Transverse colon (tissue), 4 donors: Measurements from ENCODE around the gene NDUFAF2. TPM values are rescaled to one million over a fixed set of nuclear protein-coding genes. Genes with fewer than 3 reads are reported as not detected.
A peak's percentile ranks its signal among the peaks of the same experiment; 100 is the strongest.

Experiments
- DNase-seq: peaks from one replicate; pipeline ENCODE4 v3.0.0-alpha.2; 2019
- H3K27ac ChIP-seq, 4 donors: fragments of 200-600 bp; sonication (generic); 2 replicates each; pipeline ENCODE4 v1.5.1; 2016 to 2018; ENCODE audit warnings: inconsistent platforms in 4 of 4
- H3K27me3 ChIP-seq: fragments of 200-600 bp; sonication (generic); 2 replicates; pipeline ENCODE4 v1.5.1; 2017; ENCODE audit warnings: inconsistent platforms
- H3K36me3 ChIP-seq, 4 donors: fragments of 200-600 bp; sonication (generic); 2 replicates each; pipeline ENCODE4 v1.5.1; 2017 to 2019; ENCODE audit warnings: inconsistent platforms in 4 of 4
- H3K4me1 ChIP-seq, 4 donors: fragments of 200-600 bp; sonication (generic); 2 replicates each; pipeline ENCODE4 v1.5.1; 2017 to 2020; ENCODE audit warnings: inconsistent platforms in 4 of 4
- H3K4me3 ChIP-seq, 4 donors: fragments of 200-600 bp; sonication (generic); 1 replicate in 1 of 4; 2 replicates in 3 of 4; pipeline versions ENCODE4 v1.5.1 to v1.6.1; 2017 to 2019; ENCODE audit warnings: inconsistent platforms in 4 of 4
- H3K9me3 ChIP-seq, 2 donors: fragments of 200-600 bp; sonication (generic); 2 replicates each; pipeline ENCODE4 v1.5.1; 2017 to 2019; ENCODE audit warnings: inconsistent platforms in 2 of 2
- CTCF ChIP-seq, 5 experiments: fragments of 200-600 bp in 3 of 5; fragments of 450-650 bp in 2 of 5; sonication (generic) in 3 of 5; IDR thresholded peaks; 1 replicate in 2 of 5; 2 replicates in 3 of 5; pipeline ENCODE4 v1.5.1; 2016 to 2017; ENCODE audit warnings: antibody characterized with exemption in 5 of 5, inconsistent platforms in 3 of 5, mild to moderate bottlenecking in 2 of 5, moderate library complexity in 1 of 5
- EP300 ChIP-seq: sonication (generic); formaldehyde crosslinking; IDR thresholded peaks from one replicate; pipeline ENCODE4 v1.6.1; 2017; ENCODE audit warnings: antibody characterized with exemption, low read depth
- POLR2A ChIP-seq: fragments of 450-650 bp; IDR thresholded peaks from one replicate; pipeline ENCODE4 v1.6.1; 2016; ENCODE audit warnings: antibody characterized with exemption, mild to moderate bottlenecking, moderate library complexity
- POLR2AphosphoS5 ChIP-seq, 3 donors: sonication (generic); formaldehyde crosslinking; IDR thresholded peaks; one replicate each; pipeline ENCODE4 v1.6.1; 2016; ENCODE audit warnings: antibody characterized with exemption in 3 of 3
- WGBS, 2 donors: methylation state at CpG; one replicate each; pipeline ENCODE4 v1.1.5; 2018; ENCODE audit warnings: low coverage in 1 of 2; 5-methylcytosine and 5-hydroxymethylcytosine counted together
- in situ Hi-C, 4 donors: fragments of 200-750 bp; cut with MboI; loops; one replicate each; pipeline versions ENCODE4 v1.15.0 to v1.15.1; 2017; ENCODE audit warnings: low sequenced_read_pairs in 3 of 4, low pct_ligation_motif_present in 1 of 4, low pct_unique_long_range_greater_than_20kb in 1 of 4
- intact Hi-C: fragments of 100-400 bp; cut with DNase I; formaldehyde crosslinking; loops from one replicate; pipeline ENCODE4 v1.15.1; 2023; ENCODE audit warnings: low total_unique reads
- total RNA-seq, 4 donors: library from RNA; depleted of rRNA; stranded (reverse); fragments of >200 nt; gene quantifications; one replicate each; pipeline ENCODE4 v1.1.0, GENCODE V29; 2016

The NDUFAF2 gene
- total RNA-seq, 4 donors from 2014 or later = 8.2 to 26.5 (median 10.5) TPM

- no peak for DNase-seq
- 75 to 93% methylated on average over 1 of the region's 1 CpG for WGBS, 2 donors
- no peaks in the 10 kb centered on the region for H3K27me3 ChIP-seq
- in situ Hi-C loops = loop anchor here in 3 of 4 donors (25.0 kb wide), 2 partner anchors 586 to 611 kb away; no protein-coding TSS in a partner anchor
- no peak overlapping the region for H3K4me3 ChIP-seq
- H3K4me1 ChIP-seq = peaks cover 0 to 23% (median 7%) of the 10 kb centered on the region in 4 donors
- intact Hi-C loops = loop anchor here (5.0 kb wide), 1 partner anchor 611 kb away; no protein-coding TSS in a partner anchor
- no peak for TF ChIP-seq POLR2AphosphoS5 (IDR thresholded peaks at IDR 0.05)
- no peak for TF ChIP-seq EP300
- no peak for TF ChIP-seq POLR2A
- TF ChIP-seq CTCF (IDR thresholded peaks at IDR 0.05) = no peak
- H3K36me3 ChIP-seq = no peaks in the 10 kb centered on the region
- H3K9me3 ChIP-seq = no peaks in the 10 kb centered on the region
- no peak overlapping the region for H3K27ac ChIP-seq
Measured at GRCh38 chr5:61051267-61051666, 106.3 kb downstream of the NDUFAF2 start.

DNA sequence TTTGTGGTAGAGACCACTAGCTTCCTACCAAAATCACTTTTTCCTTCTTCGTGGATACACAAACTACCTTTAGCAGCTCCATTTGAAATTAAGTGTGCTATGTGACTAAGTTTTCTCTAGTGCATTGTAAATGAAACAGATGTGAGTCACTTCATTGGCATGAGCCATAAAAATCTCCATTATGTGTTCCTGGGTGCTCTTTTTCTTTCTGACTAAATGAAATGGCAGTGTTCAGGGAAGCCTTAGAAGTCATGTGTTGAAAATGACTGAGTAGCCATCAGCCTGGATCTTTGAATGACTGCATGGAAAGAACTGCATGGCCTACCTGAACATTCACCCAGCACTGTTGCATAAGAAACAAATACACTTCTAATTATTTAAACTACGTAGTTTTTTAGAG lies 107.9 kb downstream of the NDUFAF2 start:
- intact Hi-C loops (loop anchor here (5.0 kb wide), 1 partner anchor 609 kb away; no protein-coding TSS in a partner anchor), in situ Hi-C loops (loop anchor here in 3 of 4 donors (25.0 kb wide), 2 partner anchors 584 to 609 kb away; no protein-coding TSS in a partner anchor)
- Histone ChIP-seq H3K9me3 (no peaks in the 10 kb centered on the region), H3K27me3 (no peaks in the 10 kb centered on the region), H3K27ac (no peak overlapping the region), H3K4me1 (peaks cover 0 to 23% (median 7%) of the 10 kb centered on the region in 4 donors), H3K36me3 (no peaks in the 10 kb centered on the region), H3K4me3 (no peak overlapping the region)
- TF ChIP-seq POLR2AphosphoS5 (IDR thresholded peaks at IDR 0.05) = no peak
- WGBS, 2 donors = 84 to 92% methylated on average over 1 to 2 of the region's 2 CpGs
- no peak for DNase-seq

GRCh38 chr5:61053937-61054336 lies 108.9 kb downstream of the NDUFAF2 start:
- Histone ChIP-seq H3K4me1 (peaks cover 0 to 23% (median 7%) of the 10 kb centered on the region in 4 donors), H3K36me3 (no peaks in the 10 kb centered on the region), H3K4me3 (no peak overlapping the region), H3K27ac (no peak overlapping the region), H3K27me3 (no peaks in the 10 kb centered on the region), H3K9me3 (no peaks in the 10 kb centered on the region)
- 68 to 69% methylated on average over 2 of the region's 2 CpGs for WGBS, 2 donors
- no peak for DNase-seq
- no peak for TF ChIP-seq CTCF (IDR thresholded peaks at IDR 0.05)
- no peak for TF ChIP-seq EP300
- in situ Hi-C loops = loop anchor here in 3 of 4 donors (25.0 kb wide), 2 partner anchors 583 to 608 kb away; no protein-coding TSS in a partner anchor
- intact Hi-C loops = loop anchor here (5.0 kb wide), 1 partner anchor 608 kb away; no protein-coding TSS in a partner anchor

- no peak for TF ChIP-seq POLR2AphosphoS5 (IDR thresholded peaks at IDR 0.05)
- TF ChIP-seq CTCF (IDR thresholded peaks at IDR 0.05) = peak; percentile 53 to 77 (median 65)
- TF ChIP-seq POLR2A = no peak
- Histone ChIP-seq H3K4me1 (peaks cover 0 to 21% (median 6%) of the 10 kb centered on the region in 4 donors), H3K4me3 (no peak overlapping the region), H3K36me3 (no peaks in the 10 kb centered on the region), H3K9me3 (no peaks in the 10 kb centered on the region), H3K27ac (no peak overlapping the region), H3K27me3 (no peaks in the 10 kb centered on the region)
- in situ Hi-C loops (loop anchor here in 3 of 4 donors (25.0 kb wide), 2 partner anchors 582 to 607 kb away; no protein-coding TSS in a partner anchor), intact Hi-C loops (no loop called here)
- DNase-seq = no peak
Measured at GRCh38 chr5:61055434-61056006, 110.5 kb downstream of the NDUFAF2 start.
